Measurements from ENCODE around the gene NFIC.

- TF ChIP-seq CTCF (IDR thresholded peaks at IDR 0.05; ENCODE audit: insufficient read depth, low read depth, low read length) (no peak), EZH2 (IDR thresholded peaks at IDR 0.05; ENCODE audit: insufficient read depth, low read length) (no peak)
These were observed 37.3 kb downstream of the NFIC start for GRCh38 chr19:3403489-3404323.

Measured in astrocyte (in vitro differentiated cells and primary cell).